ENCODE data around the gene TMEM163.

- TF ChIP-seq CTCF (IDR thresholded peaks at IDR 0.05) (no peak), POLR2A (IDR thresholded peaks at IDR 0.05) (no peak)
These were observed 44.1 kb downstream of the TMEM163 start for GRCh38 chr2:134674687-134675086.
